Stimulated activated CD4-positive, alpha-beta T cell treated with anti-CD3 and anti-CD28 coated beads, Interleukin-2, amount 100 ng/mL, for 48 hours (primary cell): Measurements from ENCODE around the gene SEPSECS.
A peak's percentile ranks its signal among the peaks of the same experiment; 100 is the strongest.

Source experiments
- DNase-seq, 2 donors: peaks; one replicate each; pipeline ENCODE4 v3.0.0-alpha.2; 2020

SEPSECS gene

GRCh38 chr4:25159837-25160713 is at the start of gene SEPSECS:
Gene SEPSECS, minus strand, starts transcription at chr4:25160449. Its CDS starts 80 bp downstream, at chr4:25160369.
- DNase-seq: peak; percentile 87 to 90

GRCh38 chr4:25209702-25210101 is 49.5 kb upstream of the SEPSECS start:
- DNase-seq: no peak

GRCh38 chr4:25207997-25208396 is 47.7 kb upstream of the SEPSECS start:
- no peak for DNase-seq

- DNase-seq: no peak
Measured at GRCh38 chr4:25198713-25199112, 38.5 kb upstream of the SEPSECS start.

GRCh38 chr4:25190407-25190806 is 30.2 kb upstream of the SEPSECS start:
- DNase-seq: no peak

- no peak for DNase-seq
Measured at GRCh38 chr4:25184056-25184455, 23.8 kb upstream of the SEPSECS start.

- no peak for DNase-seq
Measured at GRCh38 chr4:25182937-25183336, 22.7 kb upstream of the SEPSECS start.

GRCh38 chr4:25180524-25181131 is 20.4 kb upstream of the SEPSECS start:
- peak; percentile 21 to 28 for DNase-seq

GRCh38 chr4:25178838-25179261 is 18.6 kb upstream of the SEPSECS start:
- DNase-seq: no peak

- DNase-seq: no peak
Measured at GRCh38 chr4:25177147-25177546, 16.9 kb upstream of the SEPSECS start.

- no peak for DNase-seq
Measured at GRCh38 chr4:25174674-25175073, 14.4 kb upstream of the SEPSECS start.

- no peak for DNase-seq
Measured at GRCh38 chr4:25172961-25173915, 13.0 kb upstream of the SEPSECS start.

- DNase-seq: no peak
Measured at GRCh38 chr4:25171201-25171865, 11.1 kb upstream of the SEPSECS start.

- no peak for DNase-seq
Measured at GRCh38 chr4:25169446-25169845, 9.2 kb upstream of the SEPSECS start.

- no peak for DNase-seq
Measured at GRCh38 chr4:25165916-25166315, 5.7 kb upstream of the SEPSECS start.

GRCh38 chr4:25163196-25163595 is 2.9 kb upstream of the SEPSECS start:
- DNase-seq: no peak

GRCh38 chr4:25162566-25162965 is 2.3 kb upstream of the SEPSECS start:
- DNase-seq: no peak

- DNase-seq: no peak
Measured at GRCh38 chr4:25161593-25161950, 1.3 kb upstream of the SEPSECS start.

- DNase-seq: no peak
Measured at GRCh38 chr4:25160714-25161592, 704 bp upstream of the SEPSECS start.

- DNase-seq: no peak
Measured at GRCh38 chr4:25158817-25159216, 1.4 kb downstream of the SEPSECS start.

GRCh38 chr4:25157081-25157480 is 3.2 kb downstream of the SEPSECS start:
- no peak for DNase-seq

GRCh38 chr4:25155947-25156346 is 4.3 kb downstream of the SEPSECS start:
- no peak for DNase-seq
